Fibroblast of lung (primary cell): ENCODE data around the gene IL36RN. TPM values are rescaled to one million over a fixed set of nuclear protein-coding genes. Genes with fewer than 3 reads are reported as not detected.
A peak's percentile ranks its signal among the peaks of the same experiment; 100 is the strongest.

Experiments
- DNase-seq, 2 donors: peaks; one replicate each; pipeline versions ENCODE4 v3.0.0 to v3.0.0-alpha.2; 2010; ENCODE audit warnings: low read depth in 2 of 2
- H2AFZ ChIP-seq: 2 replicates; pipeline ENCODE4 v1.5.1; 2012; ENCODE audit warnings: low read length, control low read depth, inconsistent platforms
- H3K27ac ChIP-seq: 2 replicates; pipeline ENCODE4 v1.5.1; 2011; ENCODE audit warnings: low read length, control low read depth; ENCODE audit not compliant: insufficient read depth
- H3K27me3 ChIP-seq: 2 replicates; pipeline ENCODE4 v1.5.1; 2011; ENCODE audit warnings: mild to moderate bottlenecking, low read length; ENCODE audit not compliant: control insufficient read depth, insufficient read depth
- H3K36me3 ChIP-seq: 2 replicates; pipeline ENCODE4 v1.5.1; 2011; ENCODE audit warnings: low read length; ENCODE audit not compliant: control insufficient read depth, insufficient read depth
- H3K4me1 ChIP-seq: 2 replicates; pipeline ENCODE4 v1.5.1; 2011; ENCODE audit warnings: low read length; ENCODE audit not compliant: control insufficient read depth, insufficient read depth; ENCODE audit errors: extremely low read depth
- H3K4me2 ChIP-seq: 2 replicates; pipeline ENCODE4 v1.5.1; 2011; ENCODE audit warnings: low read length, control low read depth; ENCODE audit not compliant: insufficient read depth; ENCODE audit errors: extremely low read depth
- H3K4me3 ChIP-seq, 4 experiments: fragments of 200-600 bp in 1 of 4; sonication (generic) in 1 of 4; replicated peaks in 1 of 4; 2 replicates each; pipeline ENCODE4 v1.5.1; 2011 to 2016; ENCODE audit warnings: low read length in 4 of 4, low read depth in 3 of 4, mild to moderate bottlenecking in 3 of 4, control low read depth in 2 of 4, inconsistent platforms in 1 of 4, mixed read lengths in 1 of 4; ENCODE audit not compliant: insufficient read depth in 1 of 4; ENCODE audit errors: control extremely low read depth in 1 of 4
- H3K79me2 ChIP-seq: 2 replicates; pipeline ENCODE4 v1.5.1; 2012; ENCODE audit warnings: mild to moderate bottlenecking, low read length, inconsistent platforms; ENCODE audit not compliant: control insufficient read depth, insufficient read depth
- H3K9ac ChIP-seq: 2 replicates; pipeline ENCODE4 v1.5.1; 2011; ENCODE audit warnings: mild to moderate bottlenecking, low read length, control low read depth; ENCODE audit not compliant: insufficient read depth
- H3K9me3 ChIP-seq: 2 replicates; pipeline ENCODE4 v1.5.1; 2012; ENCODE audit warnings: low read depth, low read length; ENCODE audit not compliant: control insufficient read depth, insufficient read depth
- H4K20me1 ChIP-seq: 2 replicates; pipeline ENCODE4 v1.5.1; 2011; ENCODE audit warnings: low read length; ENCODE audit not compliant: control insufficient read depth, insufficient read depth; ENCODE audit errors: extremely low read depth
- CTCF ChIP-seq, 2 donors: IDR thresholded peaks in 1 of 2; conservative IDR thresholded peaks in 1 of 2; 1 replicate in 1 of 2; 2 replicates in 1 of 2; pipeline ENCODE4 v1.5.1; 2011 to 2012; ENCODE audit warnings: low read length in 2 of 2, control low read depth in 1 of 2, inconsistent platforms in 1 of 2, low read depth in 1 of 2, mild to moderate bottlenecking in 1 of 2
- EZH2 ChIP-seq: IDR thresholded peaks from 2 replicates; pipeline ENCODE4 v1.5.1; 2012; ENCODE audit warnings: low read length, control low read depth, mild to moderate bottlenecking; ENCODE audit errors: missing control alignments
- polyA minus RNA-seq: library from RNA; depleted of rRNA, polyadenylated mRNA; stranded (reverse); fragments of >200 nt; gene quantifications from 2 replicates; pipeline ENCODE4 v1.2.3, GENCODE V29; 2011; ENCODE audit warnings: low replicate concordance
- polyA plus RNA-seq, 2 donors: library from polyadenylated mRNA; depleted of rRNA in 1 of 2; stranded (reverse) in 1 of 2; unstranded in 1 of 2; fragments of >200 nt; gene quantifications; 2 replicates each; pipeline ENCODE4 v1.2.1, GENCODE V29; 2011 to 2012; ENCODE audit warnings: missing spikeins in 1 of 2
- total RNA-seq: library from RNA; depleted of rRNA; stranded (reverse); fragments of >200 nt; gene quantifications from 2 replicates; pipeline ENCODE4 v1.2.1, GENCODE V29; 2014

IL36RN gene
- total RNA-seq, result not detected in 2 replicates
- not detected in 2 replicates for polyA plus RNA-seq
- not detected in 2 replicates for polyA plus RNA-seq (2012)
- not detected in 2 replicates for polyA minus RNA-seq

DNA sequence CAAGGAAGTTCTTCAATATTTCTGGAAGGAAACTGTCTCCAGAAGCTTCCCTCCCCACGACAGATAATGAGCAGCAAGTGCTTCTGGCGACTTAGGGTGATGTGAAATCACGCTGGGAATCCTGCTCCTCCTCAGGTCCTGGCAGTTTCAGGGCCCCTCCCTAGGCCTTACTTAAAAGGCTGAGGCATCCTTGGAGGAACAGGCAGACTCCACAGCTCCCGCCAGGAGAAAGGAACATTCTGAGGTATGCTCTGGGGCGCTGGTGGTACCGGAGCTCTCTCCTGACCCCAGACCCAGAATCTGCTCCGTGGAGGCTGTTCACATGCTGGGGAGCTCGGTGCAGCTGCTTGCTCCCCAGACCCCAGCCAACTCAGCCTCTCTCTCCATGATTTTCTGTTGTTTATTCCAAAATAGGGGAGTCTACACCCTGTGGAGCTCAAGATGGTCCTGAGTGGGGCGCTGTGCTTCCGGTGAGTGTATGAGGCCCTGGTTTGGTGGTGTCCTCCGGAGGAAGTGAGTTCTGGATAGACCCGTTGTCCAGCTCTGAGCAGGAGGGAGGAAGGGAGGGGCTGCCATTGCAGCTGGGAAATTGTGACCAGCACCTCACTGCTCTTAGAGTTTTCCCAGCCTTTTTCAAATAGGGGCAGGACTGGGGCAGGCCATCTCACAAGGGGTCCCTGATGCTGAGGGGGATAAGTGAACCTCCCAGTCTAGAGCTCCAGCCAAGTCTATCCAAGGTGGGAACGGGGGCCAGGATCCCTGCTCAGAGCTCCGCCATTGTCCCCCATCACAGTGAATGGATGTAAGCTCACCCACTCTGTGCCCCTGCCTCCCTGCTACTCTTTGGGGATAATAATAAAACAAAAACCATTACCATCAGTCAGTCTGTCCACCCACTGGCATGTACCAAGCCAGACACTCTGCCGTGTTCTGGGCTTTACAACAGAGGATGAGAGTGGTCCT is at the start of gene IL36RN:
TSS of gene IL36RN (plus strand) at position 201 of the 963 bp plus-strand sequence. CDS start at position 442, 241 bp downstream.
- Histone ChIP-seq H3K27me3 (no peaks in the 10 kb centered on the region), H3K36me3 (no peaks in the 10 kb centered on the region), H3K9ac (no peak within 1 kb of the TSS), H3K9me3 (no peaks in the 10 kb centered on the region), H3K4me1 (no peaks in the 10 kb centered on the region), H2AFZ (no peak within 1 kb of the TSS), H3K79me2 (no peaks in the 10 kb centered on the region), H3K4me3 (no peak within 1 kb of the TSS), H3K27ac (no peak within 1 kb of the TSS), H3K4me2 (no peak within 1 kb of the TSS), H4K20me1 (no peaks in the 10 kb centered on the region)
- TF ChIP-seq EZH2 (no peak), CTCF (conservative IDR thresholded peaks at IDR 0.05 in 1 of 2, IDR thresholded peaks at IDR 0.05 in 1 of 2; ENCODE audit: low read depth in 1 of 2, low read length in 2 of 2) (no peak)
- no peak for DNase-seq

DNA sequence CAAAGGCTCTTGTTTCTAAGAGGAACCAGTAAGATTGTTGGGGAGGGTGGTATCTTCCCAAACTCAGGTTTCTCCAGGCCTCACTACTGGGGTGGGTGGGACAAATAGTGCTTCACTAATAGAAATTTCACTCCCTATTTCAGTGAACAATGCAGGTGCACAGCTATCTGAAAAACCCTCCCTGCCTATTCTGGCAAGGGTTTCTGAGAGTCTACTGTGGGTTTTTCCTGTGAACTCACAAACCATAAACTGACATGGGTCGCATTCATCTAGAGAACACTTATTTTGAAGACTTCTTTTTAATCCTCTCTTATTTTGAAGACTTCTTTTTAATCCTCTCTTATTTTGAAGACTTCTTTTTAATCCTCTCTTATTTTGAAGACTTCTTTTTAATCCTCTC is 49.4 kb upstream of the IL36RN start:
- Histone ChIP-seq H3K27me3 (peaks cover 2% of the 10 kb centered on the region), H3K27ac (no peak overlapping the region), H3K36me3 (no peaks in the 10 kb centered on the region), H2AFZ (no peak overlapping the region), H3K9ac (no peak overlapping the region), H4K20me1 (no peaks in the 10 kb centered on the region), H3K9me3 (no peaks in the 10 kb centered on the region), H3K4me2 (no peak overlapping the region), H3K79me2 (no peaks in the 10 kb centered on the region), H3K4me3 (no peak overlapping the region), H3K4me1 (no peaks in the 10 kb centered on the region)
- no peak for TF ChIP-seq EZH2
- no peak for TF ChIP-seq CTCF (conservative IDR thresholded peaks at IDR 0.05 in 1 of 2, IDR thresholded peaks at IDR 0.05 in 1 of 2; ENCODE audit: low read depth in 1 of 2, low read length in 2 of 2)
- DNase-seq, result no peak

DNA sequence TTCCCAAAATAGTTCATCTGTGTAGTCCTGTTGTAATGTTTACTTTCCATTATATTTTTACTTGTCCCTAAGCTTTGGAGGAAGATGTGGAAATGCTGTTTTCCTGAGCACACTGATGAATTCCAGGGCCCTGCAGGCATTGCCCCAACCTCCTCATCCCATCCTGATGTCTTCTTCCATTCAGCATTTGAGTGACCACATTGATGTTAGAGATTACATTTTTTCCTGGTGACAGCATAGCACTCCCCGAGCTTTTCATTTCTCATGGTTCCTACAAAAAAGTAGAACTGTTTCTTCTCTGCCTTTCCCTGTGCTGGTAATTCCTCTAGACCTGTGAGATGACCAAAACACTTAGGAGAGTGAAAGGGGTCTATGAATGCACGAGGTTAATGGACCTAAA is 48.9 kb upstream of the IL36RN start:
- TF ChIP-seq CTCF (conservative IDR thresholded peaks at IDR 0.05 in 1 of 2, IDR thresholded peaks at IDR 0.05 in 1 of 2; ENCODE audit: low read depth in 1 of 2, low read length in 2 of 2) (no peak), EZH2 (no peak)
- H3K27me3 ChIP-seq, result peaks cover 2% of the 10 kb centered on the region
- no peak overlapping the region for H3K4me3 ChIP-seq
- no peaks in the 10 kb centered on the region for H3K9me3 ChIP-seq
- no peak overlapping the region for H3K4me2 ChIP-seq
- no peak overlapping the region for H3K9ac ChIP-seq
- no peaks in the 10 kb centered on the region for H3K79me2 ChIP-seq
- no peaks in the 10 kb centered on the region for H4K20me1 ChIP-seq
- H2AFZ ChIP-seq, result no peak overlapping the region
- H3K36me3 ChIP-seq, result no peaks in the 10 kb centered on the region
- H3K27ac ChIP-seq, result no peak overlapping the region
- peak in 1 of 2 donors; percentile 24 for DNase-seq
- H3K4me1 ChIP-seq, result no peaks in the 10 kb centered on the region
